ENCODE measurements around the gene AVP.
"Not testable (repeated sequence)": the region's sequence is repeated elsewhere in the genome, so short reads cannot be mapped to it uniquely, and the experiment has no call there.

Gene AVP, protein sequence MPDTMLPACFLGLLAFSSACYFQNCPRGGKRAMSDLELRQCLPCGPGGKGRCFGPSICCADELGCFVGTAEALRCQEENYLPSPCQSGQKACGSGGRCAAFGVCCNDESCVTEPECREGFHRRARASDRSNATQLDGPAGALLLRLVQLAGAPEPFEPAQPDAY

DNA sequence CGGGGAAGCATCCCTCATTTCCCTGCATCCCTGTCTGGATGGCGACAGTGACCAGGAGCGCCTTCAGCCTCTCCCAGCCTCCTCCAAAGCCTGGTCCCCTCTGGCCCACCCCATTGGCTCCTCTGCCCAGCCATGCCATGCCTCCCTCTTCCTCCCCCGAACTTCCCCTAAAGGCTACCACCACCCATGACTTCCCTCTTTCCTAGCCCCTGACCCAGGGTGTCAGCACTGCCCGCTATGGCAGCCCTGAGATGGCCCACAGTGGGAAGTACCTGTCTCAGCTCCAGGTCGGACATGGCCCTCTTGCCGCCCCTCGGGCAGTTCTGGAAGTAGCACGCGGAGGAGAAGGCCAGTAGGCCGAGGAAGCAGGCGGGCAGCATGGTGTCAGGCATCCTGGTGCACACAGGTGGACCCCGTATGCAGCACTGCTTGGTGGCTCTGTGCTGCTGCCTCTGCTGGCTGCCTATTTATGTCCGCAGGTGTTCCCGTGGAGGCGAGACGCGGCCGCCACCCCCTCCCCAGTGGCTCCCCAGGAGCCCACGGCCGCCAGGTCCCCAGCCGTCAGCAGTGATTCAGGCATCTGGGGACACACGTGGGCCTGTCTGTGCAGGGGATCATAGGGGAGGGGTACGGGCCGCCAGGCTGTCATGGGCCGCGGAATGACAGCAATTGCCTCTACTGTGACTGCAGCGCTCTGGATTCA, at the start of gene AVP:
TSS of gene AVP (minus strand) at position 442 of the 703 bp plus-strand sequence. CDS start at position 392, 50 bp downstream.
- DNase-seq (ENCODE audit: low spot score): no peak

DNA sequence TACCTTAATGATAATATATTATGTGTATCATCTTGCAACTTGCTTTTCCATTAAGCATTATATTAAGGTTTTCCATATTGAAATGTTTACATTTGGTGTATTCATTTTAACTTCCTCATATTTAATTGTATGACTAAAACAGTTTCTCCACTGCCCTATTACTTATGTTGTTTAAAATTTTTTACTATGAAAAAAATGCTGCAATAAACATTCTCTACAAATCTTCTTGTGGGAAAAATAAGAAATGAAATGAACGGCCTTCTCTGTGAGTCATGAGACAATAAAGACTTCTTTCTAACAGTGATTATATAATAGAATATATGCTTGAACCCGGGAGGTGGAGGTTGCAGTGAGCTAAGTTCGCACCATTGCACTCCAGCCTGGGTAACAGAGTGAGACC, 49.6 kb upstream of the AVP start:
- DNase-seq (ENCODE audit: low spot score): no peak

DNA sequence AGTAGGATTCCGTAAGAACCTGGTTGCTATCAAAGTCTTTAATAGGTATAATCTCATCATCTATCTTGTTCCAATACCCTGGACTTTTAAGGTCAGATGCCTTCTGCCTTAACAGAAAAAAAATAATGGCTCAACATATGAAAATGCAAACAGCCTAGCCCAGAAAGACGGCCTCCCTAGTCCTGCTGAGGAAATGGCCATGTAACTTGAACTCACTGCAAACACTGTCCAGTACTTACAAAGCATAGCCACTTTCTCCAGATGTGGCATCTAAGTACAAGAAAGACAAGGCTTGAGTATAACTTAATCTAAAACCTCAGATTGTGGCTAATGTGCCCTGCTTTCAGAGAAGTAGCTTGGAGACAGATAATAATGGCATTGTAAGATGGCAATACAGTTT, 48.6 kb upstream of the AVP start:
- no peak for DNase-seq (ENCODE audit: low spot score)

DNA sequence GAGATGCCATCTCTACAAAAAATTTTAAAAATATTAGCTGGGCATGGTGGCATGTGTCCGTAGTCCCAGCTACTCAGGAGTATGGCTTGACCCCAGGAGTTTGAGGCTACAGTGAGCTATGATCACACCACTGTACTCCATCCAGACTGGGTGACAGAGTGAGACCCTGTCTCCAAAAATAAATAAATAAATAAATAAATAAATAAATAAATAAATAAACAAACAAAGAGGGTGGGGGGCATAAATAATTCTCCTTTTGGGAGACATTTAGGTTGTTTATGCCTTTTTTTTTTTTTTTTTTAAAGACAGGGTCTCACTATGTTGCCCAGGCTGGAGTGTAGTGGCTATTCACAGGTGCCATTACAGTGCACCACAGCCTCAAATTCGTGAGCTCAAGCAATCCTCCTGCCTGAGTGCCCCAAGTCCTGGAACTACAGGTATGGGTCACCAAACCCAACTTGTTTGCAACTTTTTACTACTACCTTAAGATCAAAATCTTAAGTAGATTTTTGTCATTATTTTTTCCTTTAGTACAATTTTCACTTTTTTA, 45.6 kb upstream of the AVP start:
- no peak for DNase-seq (ENCODE audit: low spot score)

DNA sequence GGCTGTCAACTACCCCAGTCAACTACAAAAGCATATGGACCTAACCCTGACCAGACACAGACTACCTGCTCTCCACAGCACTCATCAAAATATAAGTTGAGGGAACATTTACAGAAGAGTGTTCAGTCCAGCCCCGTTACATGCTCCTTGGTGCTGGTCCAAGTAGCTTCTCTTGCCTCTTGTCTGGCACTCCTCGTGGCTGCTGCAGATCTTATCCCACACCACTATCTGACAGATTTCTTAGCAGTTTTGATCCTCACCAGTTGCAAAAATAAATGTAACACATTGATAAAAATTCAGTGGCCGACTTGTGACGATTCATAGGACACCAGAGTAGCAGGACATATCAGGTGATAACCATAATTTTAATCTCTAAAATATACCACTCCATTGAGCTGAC, 44.6 kb upstream of the AVP start:
- no peak for DNase-seq (ENCODE audit: low spot score)

DNA sequence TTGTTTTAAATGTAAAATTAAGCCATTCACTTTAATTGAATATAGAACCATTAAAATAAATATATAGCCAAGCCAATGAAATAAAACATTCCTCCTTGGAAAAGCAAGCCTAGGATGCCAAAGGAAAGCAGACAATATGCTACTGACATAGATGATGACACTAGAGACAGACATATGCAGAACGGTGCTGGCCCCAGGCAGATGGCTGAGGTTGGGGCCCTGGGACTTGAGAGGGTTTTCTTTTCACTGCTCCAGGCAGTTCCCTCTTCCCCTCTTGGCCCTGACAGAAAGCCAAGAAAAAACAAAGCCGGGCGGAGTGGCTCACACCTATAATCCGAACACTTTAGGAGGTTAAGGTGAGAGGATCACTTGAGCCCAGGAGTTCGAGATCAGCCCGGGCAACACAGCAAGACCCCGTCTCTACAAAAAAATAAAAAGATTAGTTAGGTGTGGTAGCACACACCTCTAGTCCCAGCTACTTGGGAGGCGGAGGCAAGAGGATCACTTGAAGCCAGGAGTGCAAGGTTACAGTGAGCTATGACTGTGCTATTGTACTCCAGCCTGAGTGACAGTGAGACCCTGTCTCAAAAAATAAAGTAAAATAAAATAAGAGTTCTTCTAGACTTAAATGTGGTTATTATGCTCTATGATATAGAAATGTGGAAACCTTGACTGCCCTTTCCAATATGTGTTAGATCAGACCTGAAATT, 43.9 kb upstream of the AVP start:
- no peak for DNase-seq (ENCODE audit: low spot score)

DNA sequence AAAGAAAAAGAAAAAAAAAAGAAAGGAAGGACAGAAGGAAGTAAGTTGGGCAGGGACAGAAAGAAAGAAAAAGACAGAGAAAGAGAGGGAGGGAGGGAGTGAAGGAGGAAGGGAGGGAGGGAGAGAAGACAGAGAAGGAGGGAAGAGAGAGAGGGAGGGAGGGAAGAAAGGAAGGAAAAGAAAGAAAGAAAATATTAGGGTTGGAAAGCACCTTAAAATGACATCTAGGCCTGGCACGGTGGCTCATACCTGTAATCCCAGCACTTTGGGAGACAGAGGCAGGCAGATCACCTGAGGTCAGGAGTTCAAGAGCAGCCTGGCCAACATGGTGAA, 42.0 kb upstream of the AVP start:
- no peak for DNase-seq (ENCODE audit: low spot score)

DNA sequence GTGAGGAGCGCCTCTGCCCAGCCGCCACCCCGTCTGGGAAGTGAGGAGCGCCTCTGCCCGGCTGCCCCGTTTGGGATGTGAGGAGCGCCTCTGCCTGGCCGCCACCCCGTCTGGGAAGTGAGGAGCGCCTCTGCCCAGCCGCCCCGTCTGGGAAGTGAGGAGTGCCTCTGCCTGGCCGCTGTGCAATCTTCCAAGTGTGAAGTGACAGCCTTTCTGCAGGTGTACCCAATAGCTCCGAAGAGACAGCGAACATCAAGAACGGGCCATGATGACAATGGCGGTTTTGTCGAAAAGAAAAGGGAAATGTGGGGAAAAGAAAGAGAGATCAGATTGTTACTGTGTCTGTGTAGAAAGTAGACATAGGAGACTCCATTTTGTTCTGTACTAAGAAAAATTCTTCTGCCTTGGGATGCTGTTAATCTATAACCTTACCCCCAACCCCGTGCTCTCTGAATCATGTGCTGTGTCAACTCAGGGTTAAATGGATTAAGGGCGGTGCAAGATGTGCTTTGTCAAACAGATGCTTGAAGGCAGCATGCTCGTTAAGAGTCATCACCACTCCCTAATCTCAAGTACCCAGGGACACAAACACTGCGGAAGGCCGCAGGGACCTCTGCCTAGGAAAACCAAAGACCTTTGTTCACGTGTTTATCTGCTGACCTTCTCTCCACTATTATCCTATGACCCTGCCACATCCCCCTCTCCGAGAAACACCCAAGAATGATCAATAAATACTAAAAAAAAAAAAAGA, 41.4 kb upstream of the AVP start:
- DNase-seq (ENCODE audit: low spot score): not testable (repeated sequence)

DNA sequence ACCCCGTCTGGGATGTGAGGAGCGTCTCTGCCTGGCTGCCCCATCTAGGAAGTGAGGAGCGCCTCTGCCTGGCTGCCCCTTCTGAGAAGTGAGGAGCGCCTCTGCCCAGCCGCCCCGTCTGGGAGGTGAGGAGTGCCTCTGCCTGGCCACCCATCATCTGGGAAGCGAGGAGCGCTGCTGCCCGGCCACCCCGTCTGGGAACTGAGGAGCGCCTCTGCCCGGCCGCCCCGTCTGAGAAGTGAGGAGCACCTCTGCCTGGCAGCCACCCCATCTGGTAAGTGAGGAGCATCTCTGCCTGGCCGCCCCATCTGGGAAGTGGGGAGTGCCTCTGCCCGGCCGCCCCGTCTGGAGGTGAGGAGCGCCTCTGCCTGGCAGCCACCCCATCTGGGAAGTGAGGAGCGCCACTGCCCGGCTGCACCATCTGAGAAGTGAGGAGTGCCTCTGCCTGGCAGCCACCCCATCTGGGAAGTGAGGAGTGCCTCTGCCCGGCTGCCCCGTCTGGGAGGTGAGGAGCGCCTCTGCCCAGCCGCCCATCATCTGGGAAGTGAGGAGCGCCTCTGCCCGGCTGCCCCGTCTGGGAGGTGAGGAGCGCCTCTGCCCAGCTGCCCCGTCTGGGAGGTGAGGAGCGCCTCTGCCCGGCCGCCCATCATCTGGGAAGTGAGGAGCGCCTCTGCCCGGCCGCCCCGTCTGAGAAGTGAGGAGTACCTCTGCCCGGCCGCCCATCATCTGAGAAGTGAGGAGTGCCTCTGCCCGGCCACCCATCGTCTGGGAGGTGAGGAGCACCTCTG, 40.4 kb upstream of the AVP start:
- DNase-seq (ENCODE audit: low spot score): not testable (repeated sequence)

DNA sequence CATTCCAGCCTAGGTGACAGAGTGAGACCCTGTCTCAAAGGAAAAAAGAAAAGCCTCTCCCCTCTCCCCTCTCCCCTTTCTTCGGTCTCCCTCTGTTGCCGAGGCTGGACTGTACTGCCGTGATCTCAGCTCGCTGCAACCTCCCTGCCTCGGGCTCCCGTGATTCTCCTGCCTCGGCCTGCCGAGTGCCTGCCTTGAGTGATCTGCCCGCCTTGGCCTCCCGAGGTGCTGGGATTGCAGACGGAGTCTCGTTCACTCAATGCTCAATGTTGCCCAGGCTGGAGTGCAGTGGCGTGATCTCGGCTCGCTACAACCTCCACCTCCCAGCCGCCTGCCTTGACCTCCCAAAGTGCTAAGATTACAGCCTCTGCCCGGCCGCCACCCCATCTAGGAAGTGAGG, 39.6 kb upstream of the AVP start:
- DNase-seq (ENCODE audit: low spot score): not testable (repeated sequence)

DNA sequence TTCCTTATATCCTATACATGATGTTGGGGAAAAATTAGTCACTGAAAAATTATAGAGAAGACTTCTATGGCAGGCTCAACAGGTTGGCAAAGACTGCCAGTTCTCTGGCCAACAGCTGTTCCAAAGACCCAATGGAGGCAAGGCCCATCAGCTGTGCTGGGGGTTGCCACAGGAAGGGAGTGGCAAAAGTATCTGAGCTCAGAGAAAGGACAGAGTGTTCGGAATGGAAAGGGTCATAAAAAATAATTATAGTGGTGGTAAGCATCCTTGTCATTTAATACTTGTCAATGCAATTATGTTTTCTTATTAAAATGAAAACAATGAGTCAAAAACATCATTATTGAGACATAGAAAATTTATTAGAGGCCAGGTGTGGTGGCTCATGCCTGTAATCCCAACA, 39.0 kb upstream of the AVP start:
- no peak for DNase-seq (ENCODE audit: low spot score)

DNA sequence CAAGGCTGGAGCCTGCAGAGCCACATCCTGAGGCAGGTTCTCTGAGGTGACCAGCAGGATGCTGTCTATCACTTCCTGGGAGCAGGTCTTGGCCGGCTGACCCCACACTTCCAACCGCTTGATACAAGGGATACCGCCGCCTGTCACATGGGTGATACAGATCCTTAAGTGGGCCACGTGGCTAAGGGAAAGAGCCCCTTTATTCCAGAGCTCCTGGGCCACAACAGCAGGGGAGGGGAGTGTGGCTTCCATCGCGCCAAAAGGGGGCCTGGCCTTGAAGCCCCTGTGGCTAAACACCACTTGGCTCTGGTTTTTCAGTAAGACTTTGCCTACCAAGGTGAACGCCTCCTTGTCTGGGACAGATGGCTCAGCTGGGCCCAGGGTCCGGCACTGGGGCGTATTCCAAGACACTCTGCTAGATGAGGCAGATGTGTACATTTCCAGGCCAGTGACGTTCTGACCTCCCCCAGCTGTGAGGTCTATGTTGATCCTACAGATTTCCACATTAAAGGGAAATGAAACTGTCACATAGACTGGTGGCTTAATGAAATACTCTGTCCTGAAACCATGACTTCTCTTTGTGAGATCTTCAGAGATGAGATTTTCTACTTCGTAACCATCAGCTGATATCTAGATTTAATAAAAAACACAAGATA, 37.6 kb upstream of the AVP start:
- no peak for DNase-seq (ENCODE audit: low spot score)

DNA sequence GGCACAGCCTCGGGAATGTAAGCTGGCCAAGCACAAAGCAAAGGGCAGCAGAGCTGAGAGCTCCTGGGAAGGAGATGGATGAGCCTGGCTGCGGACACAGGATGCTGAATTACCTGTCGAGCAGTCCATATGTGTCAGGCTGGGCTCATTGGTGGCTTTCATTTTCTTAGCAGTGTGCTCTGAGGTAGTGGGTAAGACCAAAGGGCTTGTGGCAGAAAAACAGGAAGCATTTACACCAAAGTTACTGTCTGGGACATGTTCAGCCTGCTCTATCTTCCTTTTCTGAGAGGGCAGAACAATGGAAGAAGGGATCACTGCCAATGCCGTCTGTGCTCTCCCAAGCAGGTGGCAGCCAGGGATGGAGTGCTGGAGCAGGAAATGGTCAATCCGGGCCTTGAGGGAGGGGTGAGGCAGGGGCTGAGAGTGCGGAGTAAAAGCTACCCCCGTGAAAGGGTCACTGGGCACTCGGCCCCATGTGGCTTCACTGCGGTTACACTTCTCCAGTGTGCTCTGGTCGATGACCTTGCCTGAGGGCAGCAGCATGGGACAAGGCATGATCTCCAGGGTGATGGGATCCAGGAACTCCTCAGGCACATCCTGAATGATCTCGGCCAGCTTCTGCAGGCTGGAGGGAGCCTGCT, 36.9 kb upstream of the AVP start:
- DNase-seq (ENCODE audit: low spot score): no peak

DNA sequence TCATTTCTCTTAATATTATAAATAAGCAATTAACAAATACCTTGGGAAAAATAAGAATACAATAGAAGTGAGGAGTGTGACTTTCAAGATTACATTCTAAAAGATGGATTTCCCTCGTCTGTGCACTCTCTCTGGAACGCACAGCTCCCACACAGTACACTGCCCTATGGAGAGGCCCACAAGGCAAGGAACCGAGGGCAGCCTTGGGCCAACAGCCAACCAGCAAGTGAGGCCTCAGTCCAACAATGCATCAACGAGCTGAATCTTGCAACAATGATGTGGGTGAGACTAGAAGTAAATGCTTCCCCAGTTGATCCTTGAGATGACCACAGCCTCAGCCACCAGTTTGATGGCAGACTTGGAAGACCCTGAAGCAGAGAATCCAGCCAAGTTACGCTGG, 34.5 kb upstream of the AVP start:
- DNase-seq (ENCODE audit: low spot score): no peak

DNA sequence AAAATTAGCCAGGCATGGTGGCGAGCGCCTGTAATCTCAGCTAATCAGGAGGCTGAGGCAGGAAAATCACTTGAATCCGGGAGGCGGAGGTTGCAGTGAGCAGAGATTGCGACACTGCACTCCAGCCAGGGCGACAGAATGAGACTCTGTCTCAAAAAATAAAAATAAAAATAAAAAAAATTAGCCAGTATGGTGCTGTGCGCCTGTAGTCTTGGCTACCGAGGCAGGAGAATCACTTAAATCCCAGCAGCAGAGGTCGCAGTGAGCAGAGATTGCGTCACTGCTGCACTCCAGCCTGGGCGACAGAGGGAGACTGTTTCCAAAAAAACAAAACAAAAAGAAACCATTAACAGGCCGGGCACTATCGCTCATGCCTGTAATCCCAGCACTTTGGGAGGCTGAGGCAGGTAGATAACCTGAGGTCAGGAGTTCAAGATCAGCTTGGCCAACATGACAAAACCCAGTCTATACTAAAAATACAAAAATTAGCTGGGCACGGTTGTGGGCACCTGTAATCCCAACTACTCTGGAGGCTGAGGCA, 33.4 kb upstream of the AVP start:
- peak; percentile 83 for DNase-seq (ENCODE audit: low spot score)

DNA sequence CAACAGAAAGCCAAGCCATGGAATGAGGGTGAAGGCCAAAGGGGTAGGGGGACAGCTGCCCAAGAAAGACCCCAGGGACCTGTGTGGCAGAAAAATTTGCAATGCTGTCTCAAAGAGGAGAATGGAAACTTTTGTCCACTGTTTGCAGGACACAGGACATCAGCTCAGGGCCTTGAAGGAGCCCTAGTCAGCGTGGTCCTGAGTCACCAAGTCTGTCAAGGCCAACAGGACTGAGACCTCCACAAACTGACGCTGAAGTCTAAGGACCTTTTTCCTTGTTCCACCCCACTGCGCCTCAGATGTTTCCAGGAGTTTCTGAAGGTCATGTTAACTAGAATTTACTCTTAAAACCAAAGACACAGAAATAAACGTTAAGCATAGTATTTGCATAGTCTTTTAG, 31.8 kb upstream of the AVP start:
- DNase-seq (ENCODE audit: low spot score): no peak

DNA sequence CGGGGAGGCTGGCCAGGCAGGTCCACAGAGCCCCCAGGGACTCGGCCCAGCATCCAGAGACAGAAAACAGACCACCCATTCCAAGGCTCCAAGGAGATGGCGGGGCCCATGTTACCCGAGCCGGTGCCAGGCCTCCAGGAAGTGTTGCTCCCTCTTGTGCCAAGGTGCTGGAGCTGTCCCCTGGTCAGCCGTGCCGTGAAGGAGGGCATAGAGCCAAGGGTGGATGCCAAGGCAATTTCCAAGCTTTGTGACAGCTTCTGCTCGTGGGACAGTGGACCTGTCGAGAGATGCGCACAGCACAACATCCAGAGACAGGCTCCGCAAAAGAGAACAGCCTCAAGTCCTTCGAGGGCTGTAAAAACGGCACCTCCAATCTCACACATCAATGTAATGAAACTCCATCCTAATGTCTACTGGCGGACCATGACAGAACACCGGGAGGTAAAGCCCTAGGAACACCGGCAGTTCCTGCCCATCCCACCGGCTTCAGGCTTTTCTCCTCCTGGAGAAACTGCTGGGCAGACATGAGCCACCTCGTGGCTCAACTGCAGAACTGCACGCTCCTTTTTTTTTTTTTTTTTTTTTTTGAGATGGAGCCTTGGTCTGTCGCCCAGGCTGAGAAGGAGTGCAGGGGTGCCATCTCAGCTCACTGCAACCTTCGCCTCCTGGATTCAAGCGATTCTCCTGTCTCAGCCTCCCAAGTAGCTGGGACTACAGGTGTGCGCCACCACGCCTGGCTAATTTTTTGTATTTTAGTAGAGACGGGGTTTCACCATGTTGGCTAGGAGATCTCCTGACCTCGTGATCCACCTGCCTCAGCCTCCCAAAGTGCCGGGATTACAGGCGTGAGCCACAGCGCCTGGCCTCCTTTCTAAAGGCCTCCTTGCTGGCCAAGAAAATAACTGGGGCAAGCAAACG, 30.9 kb upstream of the AVP start:
- peak; percentile 81 for DNase-seq (ENCODE audit: low spot score)

DNA sequence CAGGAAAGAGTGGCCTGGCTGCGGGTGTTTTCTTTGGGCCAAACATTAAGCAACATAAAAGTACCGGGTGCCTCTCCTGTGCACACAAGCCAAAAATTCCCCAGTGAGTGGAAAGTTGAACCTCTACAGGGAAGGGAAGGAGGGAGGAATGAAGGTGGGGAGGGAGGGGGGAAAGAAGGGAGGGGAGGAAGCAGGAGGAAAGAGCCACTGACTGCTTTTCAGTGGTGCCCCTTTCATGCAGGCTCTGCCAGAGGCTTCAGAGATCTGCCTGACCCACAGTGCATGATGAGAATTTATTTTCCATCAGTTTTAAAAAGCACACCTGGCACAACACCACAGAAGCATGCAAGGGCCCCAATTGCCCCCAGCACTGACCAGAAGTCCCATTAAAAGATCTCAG, 27.5 kb upstream of the AVP start:
- DNase-seq (ENCODE audit: low spot score): no peak

DNA sequence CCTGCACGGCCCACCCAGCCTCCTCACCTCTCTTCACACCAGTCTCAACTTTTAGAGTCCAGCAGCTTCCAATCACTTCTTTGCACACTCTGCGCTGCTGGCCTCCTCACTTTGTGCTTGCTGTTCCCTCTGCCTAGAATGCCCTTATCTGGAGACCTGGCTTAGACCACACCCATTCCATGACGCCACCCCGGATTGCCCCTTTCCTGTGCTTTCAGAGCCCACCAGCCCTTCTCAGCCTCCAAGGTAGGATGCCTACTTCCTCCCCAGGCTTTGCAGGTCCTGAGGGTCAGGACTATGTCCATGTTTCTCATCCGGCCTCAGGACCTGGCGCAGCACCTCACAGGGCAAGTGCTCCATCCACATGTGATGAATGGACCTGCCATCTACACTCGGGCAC, 27.0 kb upstream of the AVP start:
- no peak for DNase-seq (ENCODE audit: low spot score)
